Measurements from ENCODE around the gene PAX5.

PAX5 gene

GRCh38 chr9:36935768-36936497 is 98.1 kb downstream of the PAX5 start:
- in situ Hi-C loops (cut with HindIII; ENCODE audit: low sequenced_read_pairs): no loop called here

DNA sequence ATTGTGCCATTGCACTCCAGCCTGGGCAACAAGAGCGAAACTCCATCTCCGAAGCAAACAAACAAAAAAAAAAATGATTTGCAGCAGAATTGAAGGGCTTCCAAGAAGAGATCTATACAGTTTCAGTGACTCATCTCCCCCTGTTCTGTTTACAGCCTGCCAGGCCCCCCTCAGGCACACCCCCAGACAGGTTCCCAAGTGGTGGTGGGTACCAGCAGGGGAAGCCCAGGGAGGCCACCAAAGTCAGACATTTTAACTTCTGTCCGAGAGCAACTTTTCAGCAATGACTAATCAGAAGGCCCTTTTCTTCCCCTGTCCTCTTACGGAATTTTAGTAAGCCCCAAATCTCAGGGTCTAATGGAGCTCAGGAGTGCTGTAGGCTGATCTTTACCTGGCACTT is 98.7 kb downstream of the PAX5 start:
- in situ Hi-C loops (cut with HindIII; ENCODE audit: low sequenced_read_pairs): no loop called here

DNA sequence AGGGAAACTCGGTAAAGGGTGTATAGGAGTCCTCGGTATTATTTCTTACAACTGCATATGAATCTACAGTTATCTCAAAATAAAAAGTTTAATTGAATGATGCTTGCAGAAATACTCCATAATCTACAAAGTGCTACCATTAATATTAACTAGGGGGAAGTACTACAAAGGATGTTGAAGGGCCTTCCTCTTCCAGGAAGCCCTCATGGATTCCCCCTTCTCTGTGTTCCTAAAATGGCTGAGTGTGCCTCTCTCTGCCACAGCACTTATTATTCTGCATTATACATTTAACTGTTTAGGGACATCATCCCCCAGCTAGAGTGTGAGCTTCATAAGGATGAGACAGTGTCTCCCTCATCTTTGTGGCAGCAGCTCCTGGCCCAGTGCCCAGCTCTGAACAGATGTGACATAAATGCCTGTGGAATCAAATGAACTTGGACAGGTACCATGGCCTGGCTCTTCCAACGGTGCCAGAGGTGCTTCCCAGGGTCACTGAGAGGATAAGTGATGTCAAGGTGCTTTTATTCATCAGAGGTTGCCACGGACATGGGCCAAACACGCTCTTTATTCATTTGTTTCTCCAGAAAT is 99.5 kb downstream of the PAX5 start:
- in situ Hi-C loops (cut with HindIII; ENCODE audit: low sequenced_read_pairs): no loop called here

DNA sequence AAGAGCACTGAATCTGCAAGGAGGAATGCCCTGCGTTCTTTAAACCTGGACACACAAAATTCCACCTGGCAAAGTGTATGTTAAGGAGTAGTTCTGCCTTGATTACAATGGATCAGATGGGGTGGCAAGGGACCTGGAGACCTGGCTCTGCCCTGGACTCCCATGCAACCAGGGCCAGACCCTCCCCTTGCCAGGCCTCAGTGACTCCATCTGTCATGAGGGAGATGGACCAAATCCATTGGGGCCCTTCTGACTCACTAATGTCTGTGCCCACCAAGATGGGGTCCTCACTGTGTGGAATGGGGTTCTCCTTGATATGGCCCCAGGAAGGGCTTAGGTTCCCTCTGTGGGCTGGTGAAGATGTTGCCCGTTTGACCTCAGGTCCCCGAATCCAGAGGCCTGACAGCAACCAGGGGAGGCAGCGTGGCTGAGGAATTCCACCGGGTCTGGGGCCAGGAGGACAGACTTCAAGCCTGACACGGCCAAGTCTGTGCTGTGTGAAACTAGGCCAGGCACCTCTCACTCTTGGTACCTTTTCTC is 100.3 kb downstream of the PAX5 start:
- in situ Hi-C loops (cut with HindIII; ENCODE audit: low sequenced_read_pairs): no loop called here

GRCh38 chr9:36932198-36932597 is 101.9 kb downstream of the PAX5 start:
- in situ Hi-C loops (cut with HindIII; ENCODE audit: low sequenced_read_pairs): no loop called here

DNA sequence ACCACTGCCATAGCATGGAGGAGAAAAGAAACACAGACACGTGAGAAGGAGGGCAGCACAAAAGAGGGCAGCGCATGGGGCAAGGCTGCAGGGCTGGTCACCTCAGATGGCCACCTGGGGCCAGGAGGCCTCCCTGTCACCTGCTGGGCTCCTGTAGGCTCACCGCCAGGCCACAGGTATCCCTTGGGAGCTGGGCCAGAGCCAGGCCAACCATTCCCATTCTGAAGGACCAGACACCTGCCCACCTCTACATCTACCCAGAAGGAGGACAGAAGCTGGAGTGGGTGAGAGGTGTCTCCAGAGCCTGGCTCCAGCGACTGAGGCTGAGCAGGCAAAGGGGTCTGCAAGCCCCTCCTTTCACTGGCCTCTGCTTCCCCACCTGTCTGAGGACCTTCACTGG is 103.1 kb downstream of the PAX5 start:
- in situ Hi-C loops (cut with HindIII; ENCODE audit: low sequenced_read_pairs): no loop called here

DNA sequence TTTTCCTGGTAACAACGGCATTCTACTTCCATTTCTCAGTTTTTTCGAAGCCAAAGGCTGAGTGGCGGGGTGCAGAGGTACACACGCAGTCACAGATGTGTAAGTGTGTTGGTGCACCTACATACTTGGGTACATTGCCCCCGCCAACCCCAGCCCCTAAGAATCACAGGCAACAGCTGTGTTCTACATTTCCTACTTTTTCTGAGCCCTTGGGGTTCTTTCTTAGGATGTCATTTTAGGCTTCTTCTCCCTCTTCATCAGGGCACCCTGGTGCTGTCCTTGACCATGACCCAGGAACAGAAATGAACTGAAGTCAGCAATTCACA is 104.8 kb downstream of the PAX5 start:
- in situ Hi-C loops (cut with HindIII; ENCODE audit: low sequenced_read_pairs): no loop called here

DNA sequence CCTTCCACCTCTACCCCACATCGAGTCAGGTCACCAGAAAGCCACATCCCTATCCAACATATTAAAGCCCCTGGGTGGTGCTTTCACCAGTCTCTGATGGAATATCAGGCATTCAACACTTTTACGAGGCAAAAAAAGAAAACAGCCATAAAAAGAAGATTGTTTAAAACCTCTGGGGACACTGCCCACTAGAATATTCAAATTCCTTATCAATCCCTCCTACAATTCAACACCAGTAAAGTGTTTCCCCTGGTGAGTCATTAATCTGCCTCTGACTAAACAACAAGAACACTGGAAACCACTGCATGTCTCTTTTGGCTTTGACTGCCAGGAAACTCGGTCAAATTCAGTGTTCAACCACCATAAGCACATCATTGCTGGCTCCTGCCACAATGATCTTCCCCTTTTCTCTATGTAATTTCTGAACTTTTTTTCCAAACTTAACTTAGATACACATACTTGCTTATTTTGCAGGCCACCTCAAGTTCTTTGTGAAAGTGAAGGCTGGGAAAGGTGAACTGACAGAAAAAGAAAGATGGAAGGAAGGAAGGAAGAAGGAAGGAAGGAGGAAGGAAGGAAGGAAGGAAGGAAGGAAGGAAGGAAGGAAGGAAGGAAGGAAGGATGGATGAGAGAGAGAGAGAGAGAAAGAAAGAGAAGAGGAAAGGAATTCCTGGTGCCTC is 105.3 kb downstream of the PAX5 start:
- in situ Hi-C loops (cut with HindIII; ENCODE audit: low sequenced_read_pairs): no loop called here

GRCh38 chr9:36928210-36928609 is 105.9 kb downstream of the PAX5 start:
- in situ Hi-C loops (cut with HindIII; ENCODE audit: low sequenced_read_pairs): no loop called here

DNA sequence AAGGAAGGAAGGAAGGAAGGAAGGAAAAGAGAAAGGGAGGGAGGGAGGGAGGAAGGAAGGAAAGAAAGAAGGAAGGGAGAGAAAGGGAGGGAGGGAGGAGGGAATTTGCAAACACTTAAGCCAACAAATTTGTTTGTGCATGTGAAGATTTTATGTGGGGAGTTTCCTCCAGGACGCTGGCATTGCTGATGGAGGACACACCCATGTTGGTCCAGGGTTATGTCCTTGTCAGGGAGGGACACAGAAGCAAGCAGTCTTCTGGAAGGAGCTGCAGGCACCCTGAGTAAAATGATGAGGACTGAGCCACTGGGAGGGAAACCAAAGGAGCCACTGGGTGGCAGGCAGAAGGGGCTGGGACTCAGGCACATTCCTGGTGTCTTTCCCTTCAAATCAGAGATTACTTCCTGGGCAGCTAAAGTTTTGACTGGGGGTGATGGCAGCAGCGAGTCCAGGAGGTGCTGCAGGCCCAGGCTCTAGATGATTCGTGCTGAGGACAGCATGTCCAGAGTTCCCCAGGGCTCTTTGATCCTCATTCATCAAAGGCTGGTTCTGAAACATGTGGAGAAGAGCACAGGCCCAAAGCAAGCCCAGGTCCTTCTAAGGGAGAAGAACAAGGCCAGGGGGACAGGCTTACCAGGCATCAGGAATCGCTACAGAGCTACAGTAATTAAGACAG is 109.2 kb downstream of the PAX5 start:
- in situ Hi-C loops (cut with HindIII; ENCODE audit: low sequenced_read_pairs): no loop called here

DNA sequence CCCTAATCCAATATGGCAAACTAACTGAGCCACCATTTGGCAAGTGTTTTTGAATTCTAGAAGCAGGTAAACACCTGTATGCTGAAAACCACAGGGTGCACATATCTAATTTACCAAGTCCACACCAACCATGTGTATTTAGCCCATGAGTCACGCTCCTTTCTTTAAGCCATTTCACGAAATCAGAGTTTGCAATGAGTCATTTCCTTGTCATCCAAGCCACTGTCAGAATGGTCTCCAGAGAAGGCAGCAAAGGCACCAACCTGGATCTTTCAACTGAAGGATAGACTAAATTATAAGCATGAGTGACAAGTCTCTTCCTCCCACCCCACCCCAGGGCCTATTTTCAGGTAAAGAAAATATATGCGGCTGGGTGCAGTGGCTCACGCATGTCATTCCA is 110.0 kb downstream of the PAX5 start:
- in situ Hi-C loops (cut with HindIII; ENCODE audit: low sequenced_read_pairs): no loop called here

- in situ Hi-C loops (cut with HindIII; ENCODE audit: low sequenced_read_pairs): no loop called here
Observed at GRCh38 chr9:36923025-36923625, 110.9 kb downstream of the PAX5 start.

- in situ Hi-C loops (cut with HindIII; ENCODE audit: low sequenced_read_pairs): no loop called here
Observed at GRCh38 chr9:36922548-36922947, 111.5 kb downstream of the PAX5 start.

GRCh38 chr9:36914212-36914577 is 119.9 kb downstream of the PAX5 start:
- in situ Hi-C loops (cut with HindIII; ENCODE audit: low sequenced_read_pairs): no loop called here

- in situ Hi-C loops (cut with HindIII; ENCODE audit: low sequenced_read_pairs): no loop called here
Observed at GRCh38 chr9:36913393-36914211, 120.5 kb downstream of the PAX5 start.

- in situ Hi-C loops (cut with HindIII; ENCODE audit: low sequenced_read_pairs): no loop called here
Observed at GRCh38 chr9:36912620-36913019, 121.4 kb downstream of the PAX5 start.

DNA sequence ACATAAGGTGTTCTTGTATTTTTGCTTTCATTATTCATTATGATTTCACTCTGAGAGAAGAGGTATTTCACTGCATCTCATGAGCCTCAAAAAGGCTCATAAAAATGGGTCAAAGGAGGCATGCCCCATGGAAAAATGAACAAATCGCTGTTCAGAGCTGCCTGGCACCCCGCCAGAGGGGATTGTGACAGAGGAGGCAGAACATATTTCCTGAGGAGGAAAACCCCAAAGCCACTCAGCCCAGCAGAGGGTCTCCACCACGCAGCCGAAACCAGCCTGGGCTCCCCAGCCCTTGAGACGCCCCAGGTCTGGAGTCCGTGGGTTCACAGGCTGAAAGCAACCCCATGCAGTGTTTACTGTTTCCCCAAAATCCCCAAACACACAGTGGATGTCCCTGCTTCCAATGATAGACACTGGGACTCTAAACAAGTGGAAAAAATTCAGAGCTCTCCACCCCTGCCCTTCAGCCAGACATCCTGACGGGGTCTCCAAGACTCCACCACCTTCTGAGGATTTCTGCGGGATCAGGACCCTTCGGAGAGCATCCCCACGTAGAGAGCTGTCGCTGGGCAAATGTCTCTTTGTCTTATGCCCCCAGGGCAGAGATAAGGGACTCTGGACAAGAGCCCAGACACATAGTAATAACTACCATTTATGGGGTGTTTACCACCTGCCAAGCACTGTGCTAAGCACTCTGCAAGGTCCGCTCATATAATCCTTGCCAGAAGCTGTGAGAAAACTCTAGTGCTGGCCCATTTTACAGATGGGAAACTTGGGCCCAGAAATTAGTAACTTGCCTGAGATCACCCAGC is 122.3 kb downstream of the PAX5 start:
- in situ Hi-C loops (cut with HindIII; ENCODE audit: low sequenced_read_pairs): no loop called here

DNA sequence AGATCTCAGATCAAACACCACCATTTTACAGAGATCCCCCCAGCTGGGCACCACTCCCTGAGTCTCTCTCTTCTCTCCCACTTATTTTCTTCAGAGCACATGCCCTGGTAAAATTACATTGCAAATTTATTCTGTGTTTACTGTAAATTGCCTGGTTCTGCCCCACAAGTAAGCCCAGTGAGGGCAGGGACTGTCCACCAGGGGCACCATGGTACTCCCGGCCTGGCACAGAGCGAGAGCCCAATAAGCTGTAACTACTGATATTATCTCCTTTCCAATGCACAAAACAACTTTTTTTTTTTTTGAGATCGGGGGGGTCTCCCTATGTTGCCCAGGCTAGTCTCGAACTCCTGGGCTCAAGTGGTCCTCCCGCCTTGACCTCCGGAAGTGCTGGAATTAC is 123.0 kb downstream of the PAX5 start:
- in situ Hi-C loops (cut with HindIII; ENCODE audit: low sequenced_read_pairs): no loop called here

GRCh38 chr9:36906492-36906891 is 127.6 kb downstream of the PAX5 start:
- in situ Hi-C loops (cut with HindIII; ENCODE audit: low sequenced_read_pairs): no loop called here

Data from DLD1 (cell line).